Urinary bladder (tissue), 4 donors: ENCODE results near the gene SGTB. TPM values are rescaled to one million over a fixed set of nuclear protein-coding genes. Genes with fewer than 3 reads are reported as not detected.
"Not testable (repeated sequence)": the region's sequence is repeated elsewhere in the genome, so short reads cannot be mapped to it uniquely, and the experiment has no call there.

Experiments used
- DNase-seq: peaks from one replicate; pipeline ENCODE4 v3.0.0-alpha.2; 2015; ENCODE audit errors: extremely low spot score
- H3K27ac ChIP-seq: one replicate; pipeline ENCODE4 v1.5.1; 2013; ENCODE audit warnings: low read depth, mild to moderate bottlenecking, moderate library complexity
- H3K36me3 ChIP-seq: one replicate; pipeline ENCODE4 v1.6.1; 2013; ENCODE audit warnings: mild to moderate bottlenecking, moderate library complexity; ENCODE audit not compliant: insufficient read depth
- H3K4me1 ChIP-seq: one replicate; pipeline ENCODE4 v1.6.1; 2013; ENCODE audit warnings: mild to moderate bottlenecking, moderate library complexity; ENCODE audit not compliant: insufficient read depth
- H3K4me3 ChIP-seq: one replicate; pipeline ENCODE4 v1.5.1; 2013; ENCODE audit warnings: low read depth, low read length
- WGBS: extraction: QIAGEN DNeasy Blood & Tissue Kit; methylation state at CpG from one replicate; pipeline ENCODE4 v1.1.7; 2013; 5-methylcytosine and 5-hydroxymethylcytosine counted together
- polyA plus RNA-seq: library from polyadenylated mRNA; stranded (reverse); fragments of 200-250 nt; gene quantifications from one replicate; pipeline ENCODE4 v1.2.3, GENCODE V29; 2013
- total RNA-seq: library from RNA; depleted of rRNA; stranded (reverse); fragments of >200 nt; gene quantifications from one replicate; pipeline ENCODE4 v1.2.3, GENCODE V29; 2014
- donor health status: healthy with polysubstance abuse.
- donor health status: healthy.

The SGTB gene
- total and polyA plus RNA-seq, 2 donors: 4.0 to 11.5 TPM

- H3K27ac ChIP-seq, DNase-seq, H3K4me3 ChIP-seq, H3K36me3 ChIP-seq, H3K4me1 ChIP-seq: not testable (repeated sequence)
- 97% methylated on average over 3 of the region's 3 CpGs for WGBS
Observed at GRCh38 chr5:65676056-65676455, 45.9 kb downstream of the SGTB start.

- no peak for DNase-seq
- no peaks in the 10 kb centered on the region for H3K4me1 ChIP-seq
- peaks cover 1% of the 10 kb centered on the region for H3K36me3 ChIP-seq
- no peak overlapping the region for H3K4me3 ChIP-seq
- H3K27ac ChIP-seq: no peak overlapping the region
Observed at GRCh38 chr5:65674749-65675148, 47.2 kb downstream of the SGTB start.

GRCh38 chr5:65672796-65673195, 49.1 kb downstream of the SGTB start:
- H3K4me3 ChIP-seq: no peak overlapping the region
- H3K27ac ChIP-seq: no peak overlapping the region
- H3K36me3 ChIP-seq: no peaks in the 10 kb centered on the region
- WGBS: 69% methylated on average over 1 of the region's 1 CpG
- no peaks in the 10 kb centered on the region for H3K4me1 ChIP-seq
- DNase-seq: no peak

- WGBS: 86% methylated on average over 7 of the region's 7 CpGs
- Histone ChIP-seq H3K4me3 (no peak overlapping the region), H3K27ac (no peak overlapping the region), H3K4me1 (no peaks in the 10 kb centered on the region), H3K36me3 (no peaks in the 10 kb centered on the region)
- no peak for DNase-seq
Observed at GRCh38 chr5:65668696-65669095, 53.2 kb downstream of the SGTB start.

GRCh38 chr5:65663804-65664521, 57.9 kb downstream of the SGTB start:
- 82% methylated on average over 1 of the region's 1 CpG for WGBS
- DNase-seq: no peak

GRCh38 chr5:65654713-65655112, 67.2 kb downstream of the SGTB start:
- Histone ChIP-seq H3K36me3 (no peaks in the 10 kb centered on the region), H3K4me3 (no peak overlapping the region), H3K4me1 (no peaks in the 10 kb centered on the region), H3K27ac (no peak overlapping the region)
- no peak for DNase-seq
- WGBS: 76% methylated on average over 2 of the region's 2 CpGs

More at GRCh38 chr5:65663804-65664521, 57.9 kb downstream of the SGTB start:
- H3K36me3 ChIP-seq: no peaks in the 10 kb centered on the region
- H3K4me1 ChIP-seq: no peaks in the 10 kb centered on the region
- no peak overlapping the region for H3K27ac ChIP-seq
- no peak overlapping the region for H3K4me3 ChIP-seq

GRCh38 chr5:65651144-65651543, 70.8 kb downstream of the SGTB start:
- WGBS: 71% methylated on average over 5 of the region's 5 CpGs
- DNase-seq: no peak
- H3K36me3 ChIP-seq: no peaks in the 10 kb centered on the region

GRCh38 chr5:65647941-65648340, 74.0 kb downstream of the SGTB start:
- no peak for DNase-seq
- H3K27ac ChIP-seq: no peak overlapping the region
- H3K36me3 ChIP-seq: no peaks in the 10 kb centered on the region
- no peaks in the 10 kb centered on the region for H3K4me1 ChIP-seq
- no peak overlapping the region for H3K4me3 ChIP-seq

More at GRCh38 chr5:65651144-65651543, 70.8 kb downstream of the SGTB start:
- H3K27ac ChIP-seq: no peak overlapping the region
- H3K4me3 ChIP-seq: no peak overlapping the region
- no peaks in the 10 kb centered on the region for H3K4me1 ChIP-seq

GRCh38 chr5:65646938-65647337, 75.0 kb downstream of the SGTB start:
- no peaks in the 10 kb centered on the region for H3K36me3 ChIP-seq
- no peak overlapping the region for H3K27ac ChIP-seq
- no peak for DNase-seq
- no peak overlapping the region for H3K4me3 ChIP-seq
- H3K4me1 ChIP-seq: no peaks in the 10 kb centered on the region
- WGBS: 82% methylated on average over 2 of the region's 2 CpGs

- H3K27ac ChIP-seq: no peak overlapping the region
- DNase-seq: no peak
Observed at GRCh38 chr5:65640240-65640639, 81.7 kb downstream of the SGTB start.

GRCh38 chr5:65630981-65631380, 90.9 kb downstream of the SGTB start:
- Histone ChIP-seq H3K36me3 (no peaks in the 10 kb centered on the region), H3K27ac (no peak overlapping the region), H3K4me3 (no peak overlapping the region), H3K4me1 (no peaks in the 10 kb centered on the region)
- DNase-seq: no peak

More at GRCh38 chr5:65640240-65640639, 81.7 kb downstream of the SGTB start:
- H3K4me3 ChIP-seq: no peak overlapping the region
- no peaks in the 10 kb centered on the region for H3K4me1 ChIP-seq
- H3K36me3 ChIP-seq: peaks cover 2% of the 10 kb centered on the region
- 87% methylated on average over 4 of the region's 4 CpGs for WGBS

- Histone ChIP-seq H3K27ac (no peak overlapping the region), H3K36me3 (no peaks in the 10 kb centered on the region), H3K4me3 (no peak overlapping the region), H3K4me1 (no peaks in the 10 kb centered on the region)
- DNase-seq: no peak
- WGBS: 63% methylated on average over 6 of the region's 6 CpGs
Observed at GRCh38 chr5:65625743-65626142, 96.2 kb downstream of the SGTB start.

GRCh38 chr5:65624571-65625555, 97.0 kb downstream of the SGTB start, which contains the start of the genes SHLD3 and TRAPPC13:
TSS of gene SHLD3 (plus strand) at chr5:65625027. CDS start at chr5:65629588, 4,561 bp downstream.
TSS of gene TRAPPC13 (plus strand) at chr5:65625027. CDS start at chr5:65625061, 34 bp downstream.
- peak within 1 kb of the TSS; percentile 70 for H3K27ac ChIP-seq
- DNase-seq: peak; percentile 93
- peak within 1 kb of the TSS; percentile 72 for H3K4me3 ChIP-seq
- H3K36me3 ChIP-seq: no peaks in the 10 kb centered on the region
- H3K4me1 ChIP-seq: no peaks in the 10 kb centered on the region
- WGBS: under 1% methylated on average over 36 of the region's 36 CpGs
